Suppressor macrophage treated with lipopolysaccharide for 1 hour (primary cell): ENCODE measurements around the gene PHKG2.

Experiments used
- DNase-seq, 3 donors: peaks; one replicate each; pipeline ENCODE4 v3.0.0-alpha.2; 2020 to 2022

Gene PHKG2

DNA sequence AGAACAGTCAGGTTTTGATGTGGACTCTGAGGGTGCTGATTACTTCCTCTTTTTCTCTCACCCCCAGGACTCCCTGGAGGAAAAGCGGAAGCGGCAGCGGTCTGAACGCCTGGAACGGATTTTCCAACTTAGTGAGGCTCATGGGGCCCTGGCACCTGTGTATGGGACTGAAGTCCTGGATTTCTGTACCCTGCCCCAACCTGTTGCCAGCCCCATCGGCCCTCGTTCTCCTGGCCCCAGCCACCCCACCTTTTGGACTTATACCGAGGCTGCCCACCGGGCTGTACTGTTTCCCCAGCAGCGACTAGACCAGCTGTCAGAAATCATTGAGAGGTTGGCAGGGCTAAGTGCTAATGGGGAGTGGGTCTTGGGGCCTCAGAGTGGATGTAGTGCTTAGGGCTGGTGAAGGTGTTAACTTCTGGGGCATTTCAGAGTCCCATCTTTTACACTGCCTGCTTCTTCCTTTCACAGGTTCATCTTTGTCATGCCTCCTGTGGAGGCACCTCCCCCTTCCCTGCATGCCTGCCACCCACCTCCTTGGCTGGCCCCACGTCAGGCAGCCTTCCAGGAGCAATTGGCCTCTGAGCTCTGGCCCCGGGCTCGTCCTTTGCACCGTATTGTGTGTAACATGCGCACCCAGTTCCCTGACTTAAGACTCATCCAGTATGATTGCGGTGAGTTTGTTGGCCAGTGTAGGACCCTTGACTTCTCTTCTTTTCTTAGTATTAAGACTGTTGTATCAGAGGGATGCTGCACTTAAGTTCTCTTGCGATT lies 19.1 kb upstream of the PHKG2 start:
- DNase-seq = peak; percentile 86 to 87 (median 87)

- no peak for DNase-seq
These were observed 16.8 kb upstream of the PHKG2 start for GRCh38 chr16:30731411-30731810.

DNA sequence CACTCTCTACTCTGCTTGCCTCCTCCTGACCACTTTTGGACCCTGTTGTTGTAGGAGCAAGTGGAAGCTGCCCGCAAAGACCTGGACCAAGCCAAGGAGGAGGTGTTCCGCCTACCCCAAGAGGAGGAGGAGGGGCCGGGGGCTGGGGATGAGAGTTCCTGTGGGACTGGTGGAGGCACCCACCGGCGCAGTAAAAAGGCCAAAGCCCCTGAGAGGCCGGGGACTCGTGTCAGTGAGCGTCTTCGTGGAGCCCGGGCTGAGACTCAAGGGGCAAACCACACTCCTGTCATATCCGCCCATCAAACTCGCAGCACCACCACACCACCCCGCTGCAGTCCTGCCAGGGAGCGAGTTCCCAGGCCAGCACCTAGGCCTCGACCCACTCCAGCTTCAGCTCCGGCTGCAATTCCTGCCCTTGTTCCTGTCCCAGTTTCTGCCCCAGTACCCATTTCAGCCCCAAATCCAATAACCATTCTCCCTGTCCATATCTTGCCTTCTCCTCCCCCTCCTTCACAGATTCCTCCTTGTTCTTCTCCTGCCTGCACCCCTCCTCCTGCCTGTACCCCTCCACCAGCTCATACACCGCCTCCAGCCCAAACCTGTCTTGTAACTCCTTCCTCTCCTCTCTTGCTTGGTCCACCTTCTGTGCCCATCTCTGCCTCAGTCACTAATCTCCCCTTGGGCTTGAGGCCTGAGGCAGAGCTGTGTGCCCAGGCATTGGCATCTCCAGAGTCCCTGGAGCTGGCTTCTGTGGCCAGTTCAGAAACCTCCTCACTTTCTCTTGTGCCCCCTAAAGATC lies 11.0 kb upstream of the PHKG2 start:
- DNase-seq = no peak

DNA sequence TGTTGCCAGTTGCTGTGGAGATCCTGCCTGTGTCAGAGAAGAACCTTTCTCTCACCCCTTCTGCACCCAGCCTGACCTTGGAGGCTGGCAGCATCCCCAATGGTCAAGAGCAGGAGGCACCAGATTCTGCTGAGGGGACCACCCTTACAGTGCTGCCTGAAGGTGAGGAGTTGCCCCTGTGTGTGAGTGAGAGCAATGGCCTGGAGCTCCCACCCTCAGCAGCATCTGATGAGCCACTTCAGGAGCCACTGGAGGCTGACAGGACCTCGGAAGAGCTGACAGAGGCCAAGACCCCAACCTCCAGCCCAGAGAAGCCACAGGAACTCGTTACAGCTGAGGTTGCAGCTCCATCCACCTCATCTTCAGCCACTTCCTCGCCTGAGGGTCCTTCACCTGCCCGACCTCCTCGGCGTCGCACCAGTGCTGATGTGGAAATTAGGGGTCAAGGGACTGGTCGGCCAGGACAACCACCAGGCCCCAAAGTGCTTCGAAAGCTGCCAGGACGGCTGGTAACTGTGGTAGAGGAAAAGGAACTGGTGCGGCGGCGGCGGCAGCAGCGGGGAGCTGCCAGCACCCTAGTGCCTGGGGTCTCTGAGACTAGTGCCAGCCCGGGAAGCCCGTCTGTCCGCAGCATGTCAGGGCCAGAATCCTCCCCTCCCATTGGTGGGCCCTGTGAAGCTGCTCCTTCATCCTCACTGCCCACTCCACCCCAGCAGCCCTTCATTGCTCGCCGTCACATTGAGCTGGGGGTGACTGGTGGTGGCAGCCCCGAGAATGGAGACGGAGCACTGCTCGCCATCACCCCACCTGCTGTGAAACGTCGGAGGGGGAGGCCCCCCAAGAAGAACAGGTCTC lies 10.2 kb upstream of the PHKG2 start:
- no peak for DNase-seq

DNA sequence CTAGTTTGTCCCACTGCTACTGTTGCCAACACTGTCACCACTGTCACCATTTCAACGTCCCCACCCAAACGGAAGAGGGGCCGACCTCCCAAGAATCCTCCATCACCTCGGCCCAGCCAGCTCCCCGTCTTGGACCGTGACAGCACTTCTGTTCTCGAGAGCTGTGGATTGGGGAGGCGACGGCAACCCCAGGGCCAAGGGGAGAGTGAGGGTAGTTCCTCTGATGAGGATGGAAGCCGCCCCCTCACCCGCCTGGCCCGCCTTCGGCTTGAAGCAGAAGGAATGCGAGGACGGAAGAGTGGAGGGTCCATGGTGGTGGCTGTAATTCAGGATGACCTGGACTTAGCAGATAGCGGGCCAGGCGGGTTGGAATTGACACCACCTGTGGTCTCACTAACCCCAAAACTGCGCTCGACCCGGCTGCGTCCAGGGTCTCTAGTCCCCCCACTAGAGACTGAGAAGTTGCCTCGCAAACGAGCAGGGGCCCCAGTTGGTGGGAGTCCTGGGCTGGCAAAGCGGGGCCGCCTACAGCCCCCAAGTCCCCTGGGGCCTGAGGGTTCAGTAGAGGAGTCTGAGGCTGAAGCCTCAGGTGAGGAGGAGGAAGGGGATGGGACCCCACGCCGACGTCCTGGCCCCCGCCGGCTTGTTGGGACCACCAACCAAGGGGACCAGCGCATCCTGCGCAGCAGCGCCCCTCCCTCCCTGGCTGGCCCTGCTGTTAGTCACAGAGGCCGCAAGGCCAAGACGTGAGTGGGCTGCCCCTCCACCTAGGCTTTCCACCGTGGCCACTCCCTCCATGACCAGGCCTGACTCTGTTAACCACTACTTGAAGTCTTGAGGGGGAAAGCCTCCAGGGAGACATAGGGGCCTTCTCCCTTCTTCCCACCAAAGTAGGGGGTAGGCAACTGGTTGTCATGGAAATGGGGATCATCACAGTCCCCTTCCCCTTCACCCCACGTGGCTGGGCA lies 9.0 kb upstream of the PHKG2 start:
- no peak for DNase-seq

- no peak for DNase-seq
These were observed 7.6 kb upstream of the PHKG2 start for GRCh38 chr16:30740364-30741251.

GRCh38 chr16:30741461-30741914 lies 6.7 kb upstream of the PHKG2 start:
- DNase-seq = peak; percentile 47 to 56 (median 55)

DNA sequence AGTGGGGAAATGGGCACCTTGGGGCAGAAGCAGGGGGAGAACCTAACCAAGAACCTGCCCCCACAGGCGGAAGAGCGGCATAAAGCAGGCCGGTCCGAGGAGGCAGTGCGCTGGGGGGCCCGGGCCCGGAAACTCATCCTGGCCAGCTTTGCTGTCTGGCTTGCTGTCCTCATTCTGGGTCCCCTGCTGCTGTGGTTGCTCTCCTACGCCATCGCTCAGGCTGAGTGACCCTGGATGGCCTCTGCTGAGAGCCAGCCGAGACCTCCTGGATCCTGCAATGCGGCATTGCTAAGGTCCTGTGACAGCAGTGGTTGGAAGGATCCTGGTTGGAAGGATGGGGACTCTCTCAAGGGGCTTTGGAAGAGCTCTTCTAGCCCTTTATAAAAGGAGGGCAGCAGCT lies 4.5 kb upstream of the PHKG2 start:
- DNase-seq = no peak

DNA sequence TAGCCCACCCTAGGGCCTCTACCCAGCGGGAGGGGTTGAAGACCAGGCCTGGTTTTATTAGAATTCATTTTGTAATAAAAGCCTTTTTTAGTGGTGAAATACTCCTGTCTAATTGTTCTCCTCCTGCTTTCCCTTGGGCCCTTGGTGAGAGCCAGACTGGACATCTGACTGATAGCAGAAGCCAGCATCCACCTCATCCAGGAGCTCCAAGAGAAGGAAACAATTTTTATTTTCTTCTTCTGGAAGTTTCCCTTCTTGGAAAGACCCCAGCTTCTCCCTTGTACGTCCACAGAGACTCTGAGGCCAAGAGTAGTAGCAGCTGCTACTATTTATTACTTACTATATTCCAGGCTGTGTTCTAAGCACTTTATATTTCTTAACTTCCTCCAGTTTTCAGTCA lies 4.0 kb upstream of the PHKG2 start:
- no peak for DNase-seq

DNA sequence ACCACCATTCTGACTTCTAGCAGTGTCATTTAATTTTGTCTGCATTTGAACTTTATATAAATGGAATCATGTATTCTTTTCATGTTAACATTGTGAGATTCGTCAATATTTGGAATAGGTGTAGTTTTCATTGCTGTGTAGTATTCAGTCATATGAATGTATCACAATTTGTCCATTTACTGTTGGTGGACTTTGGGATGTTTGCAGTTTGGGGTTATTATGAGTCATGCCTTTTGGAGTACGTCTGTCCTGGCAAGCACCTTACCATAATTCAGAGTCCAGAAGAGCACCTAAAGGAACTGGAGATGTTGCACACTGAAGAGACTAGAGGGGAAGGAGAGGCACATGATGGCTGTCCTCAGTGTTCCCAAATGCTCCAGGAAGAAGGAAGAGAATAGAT lies 3.1 kb upstream of the PHKG2 start:
- DNase-seq = no peak

DNA sequence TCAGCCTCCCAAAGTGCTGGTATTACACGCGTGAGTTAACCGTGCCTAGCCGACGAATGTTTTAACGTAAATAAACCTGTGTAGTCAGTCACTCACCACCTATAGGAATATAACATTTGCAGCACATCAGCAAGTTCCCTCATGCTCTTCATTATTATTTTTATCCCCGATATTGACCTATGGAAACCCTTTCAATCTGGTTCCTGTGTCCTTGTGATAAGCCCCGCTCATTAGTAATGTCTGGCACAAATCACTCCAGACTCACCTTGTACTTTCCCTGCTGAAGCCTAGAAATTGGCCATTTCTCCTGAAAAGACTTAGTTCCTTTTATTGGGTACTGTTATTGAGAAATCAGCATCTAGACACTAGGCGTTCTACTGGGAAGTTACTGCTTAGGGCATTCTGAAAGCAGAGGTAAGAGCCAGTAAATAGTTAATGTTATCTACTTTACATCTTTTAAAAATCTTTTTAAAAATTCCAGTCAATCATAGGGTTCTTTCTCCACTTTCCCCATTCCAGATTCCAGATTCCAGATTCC lies 1.5 kb upstream of the PHKG2 start:
- peak; percentile 43 to 58 (median 55) for DNase-seq

DNA sequence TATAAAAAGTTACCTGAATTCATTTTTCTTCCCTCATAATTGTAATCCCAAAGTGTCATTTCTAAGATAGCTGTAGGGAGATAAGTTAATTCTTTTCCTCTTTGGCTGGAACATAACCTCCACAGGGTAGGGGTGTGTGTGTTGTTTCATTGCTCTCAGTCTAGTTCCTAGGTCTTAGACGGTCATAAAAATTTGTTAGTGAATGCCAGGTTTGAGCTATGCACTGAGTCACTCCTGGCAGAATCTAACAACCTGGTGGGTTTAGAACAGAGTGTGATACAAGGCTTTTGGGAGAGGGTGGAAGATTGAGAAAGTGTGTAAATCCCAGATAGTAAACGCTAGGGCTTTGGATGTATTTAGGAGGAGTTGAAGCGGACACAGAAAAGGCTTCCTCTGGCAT lies 894 bp upstream of the PHKG2 start:
- no peak for DNase-seq

- peak; percentile 39 to 60 (median 47) for DNase-seq
These were observed 615 bp downstream of the PHKG2 start for GRCh38 chr16:30748634-30749445.

DNA sequence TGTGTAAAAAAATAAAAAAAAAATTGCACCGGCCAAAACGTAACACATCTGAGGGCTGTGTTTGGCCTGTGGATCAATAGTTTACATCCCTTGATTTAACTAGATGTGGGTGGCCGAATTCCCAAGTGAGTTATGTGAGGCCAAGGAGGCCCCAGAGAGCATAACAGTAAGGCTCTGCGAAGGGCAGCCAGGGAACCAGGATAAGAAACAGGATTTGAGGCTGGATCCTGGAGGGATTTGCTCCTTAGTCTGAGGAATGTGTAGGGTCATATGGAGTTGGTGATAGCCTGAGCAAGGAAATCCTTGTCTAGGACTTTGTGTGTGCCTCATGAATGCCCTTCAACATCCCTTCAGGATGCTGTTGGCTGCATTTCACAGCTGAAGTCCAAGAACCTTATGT lies 2.0 kb downstream of the PHKG2 start:
- DNase-seq = no peak

GRCh38 chr16:30750876-30751465 lies 2.7 kb downstream of the PHKG2 start:
- no peak for DNase-seq

DNA sequence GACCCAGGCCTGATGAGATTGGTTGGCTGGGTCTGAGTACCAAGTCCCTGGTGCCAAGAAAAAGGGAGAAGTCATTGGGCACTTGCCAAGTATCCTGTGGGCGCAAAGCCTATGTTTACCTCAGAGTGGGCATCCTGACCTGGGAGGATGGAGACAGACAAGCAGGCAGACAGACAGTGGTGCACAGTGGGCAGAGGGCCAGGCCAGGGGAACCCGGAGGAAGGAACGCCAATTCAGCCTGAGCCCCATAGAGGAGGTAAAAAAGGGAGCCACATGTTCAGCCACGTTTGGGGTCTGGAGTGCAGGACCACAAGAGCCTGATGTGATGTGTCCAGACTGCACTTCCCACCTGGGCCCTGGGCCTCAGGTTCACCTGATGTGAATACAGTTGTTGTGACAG lies 5.4 kb downstream of the PHKG2 start:
- DNase-seq = no peak

DNA sequence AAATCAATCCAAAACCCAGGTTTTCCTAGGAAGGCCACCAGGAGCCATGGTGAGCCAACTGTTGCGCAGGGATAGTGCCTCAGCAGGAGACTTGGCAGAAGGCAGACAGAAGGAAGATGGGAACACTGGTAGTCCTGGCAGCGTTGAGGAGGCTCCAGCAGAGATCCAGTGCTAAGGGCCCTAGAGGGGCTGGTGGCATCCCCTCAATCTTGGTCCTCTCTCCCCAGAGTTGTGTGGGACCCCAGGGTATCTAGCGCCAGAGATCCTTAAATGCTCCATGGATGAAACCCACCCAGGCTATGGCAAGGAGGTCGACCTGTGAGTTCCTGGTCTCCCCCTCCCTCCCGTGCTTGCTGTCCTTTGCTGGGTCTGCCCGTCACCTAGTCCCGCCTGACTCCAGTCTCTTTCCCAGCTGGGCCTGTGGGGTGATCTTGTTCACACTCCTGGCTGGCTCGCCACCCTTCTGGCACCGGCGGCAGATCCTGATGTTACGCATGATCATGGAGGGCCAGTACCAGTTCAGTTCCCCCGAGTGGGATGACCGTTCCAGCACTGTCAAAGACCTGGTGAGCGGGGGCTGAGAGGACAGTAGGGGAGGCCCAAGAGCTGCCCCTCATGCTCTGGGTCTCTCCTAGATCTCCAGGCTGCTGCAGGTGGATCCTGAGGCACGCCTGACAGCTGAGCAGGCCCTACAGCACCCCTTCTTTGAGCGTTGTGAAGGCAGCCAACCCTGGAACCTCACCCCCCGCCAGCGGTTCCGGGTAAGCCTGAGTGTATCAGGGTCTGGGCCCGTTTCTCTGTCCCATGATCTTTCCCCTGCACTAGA lies 7.9 kb downstream of the PHKG2 start:
- no peak for DNase-seq

DNA sequence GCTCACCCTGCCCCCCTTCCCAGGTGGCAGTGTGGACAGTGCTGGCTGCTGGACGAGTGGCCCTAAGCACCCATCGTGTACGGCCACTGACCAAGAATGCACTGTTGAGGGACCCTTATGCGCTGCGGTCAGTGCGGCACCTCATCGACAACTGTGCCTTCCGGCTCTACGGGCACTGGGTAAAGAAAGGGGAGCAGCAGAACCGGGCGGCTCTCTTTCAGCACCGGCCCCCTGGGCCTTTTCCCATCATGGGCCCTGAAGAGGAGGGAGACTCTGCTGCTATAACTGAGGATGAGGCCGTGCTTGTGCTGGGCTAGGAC lies 8.5 kb downstream of the PHKG2 start:
- DNase-seq = no peak

DNA sequence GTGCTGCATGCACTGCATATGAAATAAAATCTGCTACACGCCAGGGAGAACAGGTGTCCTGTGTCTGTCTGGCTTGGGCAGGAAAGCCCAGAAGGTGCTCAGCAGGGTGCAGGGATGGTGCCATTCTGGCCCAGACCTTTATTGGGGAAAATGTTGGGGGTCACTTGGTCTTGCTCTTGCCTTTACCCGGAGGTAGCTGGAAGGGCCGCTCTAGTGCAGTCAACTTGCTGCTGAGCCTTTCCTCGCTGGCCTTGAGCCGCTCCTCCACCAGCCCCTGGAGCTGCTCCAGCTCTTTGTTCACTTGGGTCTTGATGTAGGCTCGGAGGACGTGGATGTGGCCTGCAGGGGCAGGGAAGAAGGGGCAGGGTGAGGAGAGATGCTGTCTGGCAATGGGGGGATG lies 9.1 kb downstream of the PHKG2 start:
- DNase-seq = no peak
